Liver (tissue), 9 donors: ENCODE measurements around the gene GLS. TPM values are rescaled to one million over a fixed set of nuclear protein-coding genes. Genes with fewer than 3 reads are reported as not detected.

Source experiments
- DNase-seq: peaks from one replicate; pipeline ENCODE4 v3.0.0-alpha.2; 2017; ENCODE audit warnings: low spot score
- H3K27ac ChIP-seq, 2 donors: one replicate each; pipeline ENCODE4 v1.7.0; 2013; ENCODE audit warnings: inconsistent platforms in 2 of 2, low read length in 2 of 2, control low read depth in 1 of 2, low read depth in 1 of 2, mild to moderate bottlenecking in 1 of 2
- H3K27me3 ChIP-seq, 4 donors: one replicate each; pipeline versions ENCODE4 v1.6.1 to v1.7.0; 2013; ENCODE audit warnings: low read length in 3 of 4, inconsistent platforms in 1 of 4, mild to moderate bottlenecking in 1 of 4, moderate library complexity in 1 of 4; ENCODE audit not compliant: control insufficient read depth in 4 of 4, insufficient read depth in 4 of 4
- H3K36me3 ChIP-seq, 4 donors: one replicate each; pipeline versions ENCODE4 v1.6.1 to v1.7.0; 2013; ENCODE audit warnings: low read length in 3 of 4, mild to moderate bottlenecking in 3 of 4, low read depth in 1 of 4, moderate library complexity in 1 of 4; ENCODE audit not compliant: control insufficient read depth in 4 of 4, insufficient read depth in 3 of 4
- H3K4me1 ChIP-seq, 4 donors: one replicate each; pipeline versions ENCODE4 v1.6.1 to v1.7.0; 2013; ENCODE audit warnings: low read length in 3 of 4, mild to moderate bottlenecking in 3 of 4, moderate library complexity in 1 of 4; ENCODE audit not compliant: control insufficient read depth in 4 of 4, insufficient read depth in 4 of 4
- H3K4me3 ChIP-seq, 3 donors: one replicate each; pipeline versions ENCODE4 v1.6.1 to v1.7.0; 2013; ENCODE audit warnings: low read length in 3 of 3, control low read depth in 1 of 3, low read depth in 1 of 3, mild to moderate bottlenecking in 1 of 3
- H3K9ac ChIP-seq, 2 donors: one replicate each; pipeline ENCODE4 v1.7.0; 2013; ENCODE audit warnings: low read length in 2 of 2, mild to moderate bottlenecking in 2 of 2, moderate library complexity in 2 of 2, control low read depth in 1 of 2, low read depth in 1 of 2
- H3K9me3 ChIP-seq, 4 donors: one replicate each; pipeline versions ENCODE4 v1.6.1 to v1.7.0; 2013; ENCODE audit warnings: low read length in 3 of 4; ENCODE audit not compliant: control insufficient read depth in 4 of 4
- FOXA1 ChIP-seq: IDR thresholded peaks from 2 replicates; pipeline ENCODE4 v1.6.1; 2016; ENCODE audit warnings: antibody characterized with exemption
- FOXA2 ChIP-seq: IDR thresholded peaks from 2 replicates; pipeline ENCODE4 v1.6.1; 2016; ENCODE audit warnings: antibody characterized with exemption
- HNF4A ChIP-seq, 2 donors: conservative IDR thresholded peaks; 2 replicates each; pipeline ENCODE4 v1.6.1; 2016; ENCODE audit warnings: antibody characterized with exemption in 2 of 2, mild to moderate bottlenecking in 2 of 2
- NR2F2 ChIP-seq: IDR thresholded peaks from 2 replicates; pipeline ENCODE4 v1.6.1; 2016; ENCODE audit warnings: antibody characterized with exemption
- RAD21 ChIP-seq, 2 donors: IDR thresholded peaks; 2 replicates each; pipeline ENCODE4 v1.6.1; 2016; ENCODE audit warnings: antibody characterized with exemption in 2 of 2, mild to moderate bottlenecking in 2 of 2
- RXRA ChIP-seq, 2 donors: IDR thresholded peaks; 2 replicates each; pipeline ENCODE4 v1.6.1; 2017 to 2018; ENCODE audit warnings: antibody characterized with exemption in 2 of 2, mild to moderate bottlenecking in 1 of 2
- SP1 ChIP-seq: IDR thresholded peaks from 2 replicates; pipeline ENCODE4 v1.6.1; 2018; ENCODE audit warnings: antibody characterized with exemption, mild to moderate bottlenecking
- WGBS: extraction: QIAGEN DNeasy Blood & Tissue Kit; methylation state at CpG from one replicate; pipeline ENCODE4 v1.1.7; 2013; 5-methylcytosine and 5-hydroxymethylcytosine counted together
- polyA plus RNA-seq, 2 donors: library from polyadenylated mRNA; stranded (reverse) in 1 of 2; unstranded in 1 of 2; fragments of 200-250 nt in 1 of 2; fragments of >200 nt in 1 of 2; fragmentation: Nextera tagmentation in 1 of 2; extraction: Ambion mirVana in 1 of 2; gene quantifications; one replicate each; pipeline versions ENCODE4 v1.2.1 to v1.2.3, GENCODE V29; 2013 to 2015
- total RNA-seq, 2 donors: library from RNA; depleted of rRNA; stranded (reverse); fragments of >200 nt; gene quantifications; one replicate each; pipeline ENCODE4 v1.2.3, GENCODE V29; 2014
- TF ChIP-seq, protein P1 (sequence below): IDR thresholded peaks from 2 replicates; pipeline ENCODE4 v1.6.1; 2016; ENCODE audit warnings: antibody characterized with exemption
- TF ChIP-seq, protein P2 (sequence below): fragments of 150-350 bp; IDR thresholded peaks from 2 replicates; pipeline ENCODE4 v1.5.1; 2017; ENCODE audit warnings: improper control_type of control experiment, low read depth, low read length; ENCODE audit not compliant: missing input control
- TF ChIP-seq, protein P3 (sequence below): IDR thresholded peaks from 2 replicates; pipeline ENCODE4 v1.6.1; 2016; ENCODE audit warnings: antibody characterized with exemption, mild to moderate bottlenecking
- TF ChIP-seq, protein P4 (sequence below): IDR thresholded peaks from 2 replicates; pipeline ENCODE4 v1.6.1; 2016; ENCODE audit warnings: antibody characterized with exemption
- TF ChIP-seq, protein P5 (sequence below): IDR thresholded peaks from 2 replicates; pipeline ENCODE4 v1.6.1; 2016; ENCODE audit warnings: antibody characterized with exemption
- donor health status: healthy.
- donor health status: healthy.
- donor health status: healthy.
- donor health status: healthy.
- donor health status: healthy.

The GLS gene
- total and polyA plus RNA-seq, 4 donors = 4.3 to 38.6 (median 16.5) TPM

DNA sequence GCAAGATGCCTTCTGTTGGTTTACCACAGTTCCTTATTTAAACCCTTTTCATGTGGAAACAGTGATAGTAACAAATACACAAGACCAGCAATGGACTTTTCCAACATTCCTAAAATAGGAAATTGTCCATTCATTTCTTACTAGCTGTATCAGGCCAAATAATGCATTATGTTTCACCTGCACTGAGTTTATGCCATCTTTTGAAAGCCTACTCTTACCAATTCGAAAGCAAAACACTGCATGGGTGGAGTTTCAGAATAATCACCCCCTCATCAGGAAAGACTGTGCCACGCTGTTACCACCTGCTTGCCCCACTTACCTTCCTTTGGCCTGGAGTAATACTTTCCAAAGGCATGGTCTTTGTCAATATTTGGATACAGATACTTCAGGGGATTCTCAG lies 95.9 kb downstream of the GLS start:
- no peak overlapping the region for H3K4me3 ChIP-seq
- TF ChIP-seq, protein P1, sequence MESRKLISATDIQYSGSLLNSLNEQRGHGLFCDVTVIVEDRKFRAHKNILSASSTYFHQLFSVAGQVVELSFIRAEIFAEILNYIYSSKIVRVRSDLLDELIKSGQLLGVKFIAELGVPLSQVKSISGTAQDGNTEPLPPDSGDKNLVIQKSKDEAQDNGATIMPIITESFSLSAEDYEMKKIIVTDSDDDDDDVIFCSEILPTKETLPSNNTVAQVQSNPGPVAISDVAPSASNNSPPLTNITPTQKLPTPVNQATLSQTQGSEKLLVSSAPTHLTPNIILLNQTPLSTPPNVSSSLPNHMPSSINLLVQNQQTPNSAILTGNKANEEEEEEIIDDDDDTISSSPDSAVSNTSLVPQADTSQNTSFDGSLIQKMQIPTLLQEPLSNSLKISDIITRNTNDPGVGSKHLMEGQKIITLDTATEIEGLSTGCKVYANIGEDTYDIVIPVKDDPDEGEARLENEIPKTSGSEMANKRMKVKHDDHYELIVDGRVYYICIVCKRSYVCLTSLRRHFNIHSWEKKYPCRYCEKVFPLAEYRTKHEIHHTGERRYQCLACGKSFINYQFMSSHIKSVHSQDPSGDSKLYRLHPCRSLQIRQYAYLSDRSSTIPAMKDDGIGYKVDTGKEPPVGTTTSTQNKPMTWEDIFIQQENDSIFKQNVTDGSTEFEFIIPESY = no peak
- TF ChIP-seq, protein P2, sequence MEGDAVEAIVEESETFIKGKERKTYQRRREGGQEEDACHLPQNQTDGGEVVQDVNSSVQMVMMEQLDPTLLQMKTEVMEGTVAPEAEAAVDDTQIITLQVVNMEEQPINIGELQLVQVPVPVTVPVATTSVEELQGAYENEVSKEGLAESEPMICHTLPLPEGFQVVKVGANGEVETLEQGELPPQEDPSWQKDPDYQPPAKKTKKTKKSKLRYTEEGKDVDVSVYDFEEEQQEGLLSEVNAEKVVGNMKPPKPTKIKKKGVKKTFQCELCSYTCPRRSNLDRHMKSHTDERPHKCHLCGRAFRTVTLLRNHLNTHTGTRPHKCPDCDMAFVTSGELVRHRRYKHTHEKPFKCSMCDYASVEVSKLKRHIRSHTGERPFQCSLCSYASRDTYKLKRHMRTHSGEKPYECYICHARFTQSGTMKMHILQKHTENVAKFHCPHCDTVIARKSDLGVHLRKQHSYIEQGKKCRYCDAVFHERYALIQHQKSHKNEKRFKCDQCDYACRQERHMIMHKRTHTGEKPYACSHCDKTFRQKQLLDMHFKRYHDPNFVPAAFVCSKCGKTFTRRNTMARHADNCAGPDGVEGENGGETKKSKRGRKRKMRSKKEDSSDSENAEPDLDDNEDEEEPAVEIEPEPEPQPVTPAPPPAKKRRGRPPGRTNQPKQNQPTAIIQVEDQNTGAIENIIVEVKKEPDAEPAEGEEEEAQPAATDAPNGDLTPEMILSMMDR = no peak
- no peak for TF ChIP-seq HNF4A (conservative IDR thresholded peaks at IDR 0.05)
- TF ChIP-seq RAD21 (IDR thresholded peaks at IDR 0.05) = no peak
- H3K36me3 ChIP-seq = peaks cover 20 to 96% (median 89%) of the 10 kb centered on the region in 4 donors
- no peaks in the 10 kb centered on the region for H3K9me3 ChIP-seq
- H3K27me3 ChIP-seq = no peaks in the 10 kb centered on the region
- no peaks in the 10 kb centered on the region for H3K4me1 ChIP-seq
- WGBS = 96% methylated on average over 2 of the region's 2 CpGs
- no peak for DNase-seq
- H3K27ac ChIP-seq = no peak overlapping the region
- H3K9ac ChIP-seq = no peak overlapping the region

DNA sequence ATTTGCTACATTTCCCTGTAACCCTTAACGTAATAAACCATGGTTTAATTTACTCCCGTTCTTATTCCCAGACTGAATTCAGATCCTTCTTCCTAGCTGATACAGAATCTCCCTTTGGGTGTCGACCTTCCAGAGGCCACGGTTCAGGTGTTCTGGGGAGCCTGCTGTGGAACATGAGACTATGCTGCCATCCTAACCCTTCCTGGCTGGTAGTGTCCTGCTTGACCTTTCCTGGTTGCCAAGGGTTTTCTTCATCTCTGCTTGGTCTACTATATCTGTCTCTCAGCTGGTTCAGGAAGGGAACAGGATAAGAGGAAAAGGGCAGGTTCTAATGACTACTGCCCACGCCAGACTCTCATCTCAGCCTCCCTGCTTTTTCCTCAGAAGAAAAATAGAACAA lies 96.9 kb downstream of the GLS start:
- WGBS = 93% methylated on average over 5 of the region's 5 CpGs
- Histone ChIP-seq H3K36me3 (peaks cover 22 to 98% (median 90%) of the 10 kb centered on the region in 4 donors), H3K9me3 (no peaks in the 10 kb centered on the region), H3K4me3 (no peak overlapping the region), H3K4me1 (no peaks in the 10 kb centered on the region), H3K9ac (no peak overlapping the region), H3K27me3 (no peaks in the 10 kb centered on the region), H3K27ac (no peak overlapping the region)
- DNase-seq = no peak
- no peak for TF ChIP-seq SP1
- no peak for TF ChIP-seq RXRA (IDR thresholded peaks at IDR 0.05)
- no peak for TF ChIP-seq RAD21 (IDR thresholded peaks at IDR 0.05)
- TF ChIP-seq HNF4A (conservative IDR thresholded peaks at IDR 0.05) = no peak
- TF ChIP-seq, protein P3, sequence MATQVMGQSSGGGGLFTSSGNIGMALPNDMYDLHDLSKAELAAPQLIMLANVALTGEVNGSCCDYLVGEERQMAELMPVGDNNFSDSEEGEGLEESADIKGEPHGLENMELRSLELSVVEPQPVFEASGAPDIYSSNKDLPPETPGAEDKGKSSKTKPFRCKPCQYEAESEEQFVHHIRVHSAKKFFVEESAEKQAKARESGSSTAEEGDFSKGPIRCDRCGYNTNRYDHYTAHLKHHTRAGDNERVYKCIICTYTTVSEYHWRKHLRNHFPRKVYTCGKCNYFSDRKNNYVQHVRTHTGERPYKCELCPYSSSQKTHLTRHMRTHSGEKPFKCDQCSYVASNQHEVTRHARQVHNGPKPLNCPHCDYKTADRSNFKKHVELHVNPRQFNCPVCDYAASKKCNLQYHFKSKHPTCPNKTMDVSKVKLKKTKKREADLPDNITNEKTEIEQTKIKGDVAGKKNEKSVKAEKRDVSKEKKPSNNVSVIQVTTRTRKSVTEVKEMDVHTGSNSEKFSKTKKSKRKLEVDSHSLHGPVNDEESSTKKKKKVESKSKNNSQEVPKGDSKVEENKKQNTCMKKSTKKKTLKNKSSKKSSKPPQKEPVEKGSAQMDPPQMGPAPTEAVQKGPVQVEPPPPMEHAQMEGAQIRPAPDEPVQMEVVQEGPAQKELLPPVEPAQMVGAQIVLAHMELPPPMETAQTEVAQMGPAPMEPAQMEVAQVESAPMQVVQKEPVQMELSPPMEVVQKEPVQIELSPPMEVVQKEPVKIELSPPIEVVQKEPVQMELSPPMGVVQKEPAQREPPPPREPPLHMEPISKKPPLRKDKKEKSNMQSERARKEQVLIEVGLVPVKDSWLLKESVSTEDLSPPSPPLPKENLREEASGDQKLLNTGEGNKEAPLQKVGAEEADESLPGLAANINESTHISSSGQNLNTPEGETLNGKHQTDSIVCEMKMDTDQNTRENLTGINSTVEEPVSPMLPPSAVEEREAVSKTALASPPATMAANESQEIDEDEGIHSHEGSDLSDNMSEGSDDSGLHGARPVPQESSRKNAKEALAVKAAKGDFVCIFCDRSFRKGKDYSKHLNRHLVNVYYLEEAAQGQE = no peak

DNA sequence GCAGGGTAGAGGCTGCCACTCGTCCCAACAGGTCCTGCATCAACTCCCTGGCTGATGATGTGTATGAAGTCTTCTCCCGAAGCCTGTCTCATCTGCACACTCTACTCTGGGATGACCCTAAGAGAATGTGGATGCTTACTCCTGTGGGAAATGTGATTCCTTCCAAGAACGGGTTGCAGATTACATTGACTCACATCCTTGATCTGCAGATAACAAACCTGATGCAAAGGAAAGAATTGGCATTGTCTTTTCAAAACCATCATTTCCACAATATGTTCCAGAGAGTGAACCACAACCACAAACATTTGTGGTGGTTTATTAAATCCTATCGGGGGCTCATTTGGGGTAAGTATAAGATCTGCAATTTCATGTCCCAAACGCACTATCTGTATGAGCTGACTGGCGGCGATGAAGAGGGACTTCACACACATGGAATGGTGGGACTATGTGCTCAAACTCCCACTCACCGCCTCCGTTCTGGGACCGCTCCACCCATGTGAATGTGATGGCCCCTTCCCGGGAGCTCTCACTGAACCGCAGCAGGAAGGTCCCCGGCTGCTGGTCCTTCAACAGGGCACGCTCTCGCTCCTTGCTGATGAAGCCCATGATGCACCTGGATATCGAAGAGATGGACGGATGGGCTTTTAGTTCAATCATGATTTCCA lies 97.9 kb downstream of the GLS start:
- H3K4me3 ChIP-seq = no peak overlapping the region
- no peaks in the 10 kb centered on the region for H3K27me3 ChIP-seq
- no peaks in the 10 kb centered on the region for H3K4me1 ChIP-seq
- peaks cover 25 to 98% (median 92%) of the 10 kb centered on the region in 4 donors for H3K36me3 ChIP-seq
- no peak overlapping the region for H3K9ac ChIP-seq
- DNase-seq = no peak
- H3K27ac ChIP-seq = no peak overlapping the region
- no peaks in the 10 kb centered on the region for H3K9me3 ChIP-seq
- WGBS = 97% methylated on average over 17 of the region's 17 CpGs
- TF ChIP-seq FOXA2 (no peak), NR2F2 (no peak), RAD21 (IDR thresholded peaks at IDR 0.05) (no peak), FOXA1 (no peak), HNF4A (conservative IDR thresholded peaks at IDR 0.05) (no peak), RXRA (IDR thresholded peaks at IDR 0.05) (no peak), SP1 (no peak)
- TF ChIP-seq, protein P4, sequence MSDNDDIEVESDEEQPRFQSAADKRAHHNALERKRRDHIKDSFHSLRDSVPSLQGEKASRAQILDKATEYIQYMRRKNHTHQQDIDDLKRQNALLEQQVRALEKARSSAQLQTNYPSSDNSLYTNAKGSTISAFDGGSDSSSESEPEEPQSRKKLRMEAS = no peak
- TF ChIP-seq, protein P1 = no peak
- TF ChIP-seq, protein P5, sequence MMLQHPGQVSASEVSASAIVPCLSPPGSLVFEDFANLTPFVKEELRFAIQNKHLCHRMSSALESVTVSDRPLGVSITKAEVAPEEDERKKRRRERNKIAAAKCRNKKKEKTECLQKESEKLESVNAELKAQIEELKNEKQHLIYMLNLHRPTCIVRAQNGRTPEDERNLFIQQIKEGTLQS = no peak
